IPS DF 19.7 (cell line): ENCODE results near the gene GIGYF2.
"Not testable (repeated sequence)": the region's sequence is repeated elsewhere in the genome, so short reads cannot be mapped to it uniquely, and the experiment has no call there.

ENCODE experiments used
- DNase-seq: peaks from one replicate; pipeline ENCODE4 v3.0.0-alpha.2; 2013; ENCODE audit warnings: low read depth, low spot score

Gene GIGYF2

GRCh38 chr2:232809349-232810124, 112.4 kb downstream of the GIGYF2 start:
- DNase-seq, result no peak

GRCh38 chr2:232810444-232810843, 113.3 kb downstream of the GIGYF2 start:
- no peak for DNase-seq

GRCh38 chr2:232815569-232815968, 118.4 kb downstream of the GIGYF2 start:
- no peak for DNase-seq

GRCh38 chr2:232816657-232817056, 119.5 kb downstream of the GIGYF2 start:
- no peak for DNase-seq

- DNase-seq, result no peak
These were observed 120.6 kb downstream of the GIGYF2 start for GRCh38 chr2:232817756-232818155.

GRCh38 chr2:232829988-232830387, 132.9 kb downstream of the GIGYF2 start:
- no peak for DNase-seq

GRCh38 chr2:232831496-232831895, 134.4 kb downstream of the GIGYF2 start:
- DNase-seq, result no peak

GRCh38 chr2:232833830-232834229, 136.7 kb downstream of the GIGYF2 start:
- no peak for DNase-seq

GRCh38 chr2:232835687-232836208, 138.6 kb downstream of the GIGYF2 start:
- DNase-seq, result no peak

- no peak for DNase-seq
These were observed 139.8 kb downstream of the GIGYF2 start for GRCh38 chr2:232836934-232837333.

GRCh38 chr2:232838406-232838874, 141.3 kb downstream of the GIGYF2 start:
- DNase-seq, result no peak

- no peak for DNase-seq
These were observed 142.4 kb downstream of the GIGYF2 start for GRCh38 chr2:232839411-232840079.

GRCh38 chr2:232842689-232843088, 145.6 kb downstream of the GIGYF2 start:
- no peak for DNase-seq

GRCh38 chr2:232843834-232844233, 146.7 kb downstream of the GIGYF2 start:
- DNase-seq, result no peak

GRCh38 chr2:232846055-232846454, 148.9 kb downstream of the GIGYF2 start:
- no peak for DNase-seq

GRCh38 chr2:232850039-232850438, 152.9 kb downstream of the GIGYF2 start:
- no peak for DNase-seq

GRCh38 chr2:232852081-232852480, 154.9 kb downstream of the GIGYF2 start:
- not testable (repeated sequence) for DNase-seq

- DNase-seq, result no peak
These were observed 155.5 kb downstream of the GIGYF2 start for GRCh38 chr2:232852676-232853075.

GRCh38 chr2:232854082-232854481, 157.0 kb downstream of the GIGYF2 start:
- no peak for DNase-seq

GRCh38 chr2:232857158-232857563, 160.0 kb downstream of the GIGYF2 start:
- no peak for DNase-seq

- DNase-seq, result no peak
These were observed 162.3 kb downstream of the GIGYF2 start for GRCh38 chr2:232859385-232859916.

GRCh38 chr2:232860593-232861241, 163.6 kb downstream of the GIGYF2 start:
- no peak for DNase-seq
